Neural progenitor cell (in vitro differentiated cells): Measurements from ENCODE around the gene PATZ1. TPM values are rescaled to one million over a fixed set of nuclear protein-coding genes. Genes with fewer than 3 reads are reported as not detected.

ENCODE experiments used
- DNase-seq: peaks from one replicate; pipeline ENCODE4 v3.0.0-alpha.2; 2016; ENCODE audit warnings: low spot score
- H2AFZ ChIP-seq: fragments of 200-600 bp; sonication (generic); replicated peaks from 2 replicates; pipeline ENCODE4 v1.6.1; 2016; ENCODE audit warnings: antibody characterized with exemption
- H3F3A ChIP-seq: fragments of 200-600 bp; sonication (generic); 2 replicates; pipeline ENCODE4 v1.6.1; 2016; ENCODE audit warnings: antibody characterized with exemption, low read depth
- H3K27ac ChIP-seq: fragments of 200-600 bp; sonication (generic); 2 replicates; pipeline ENCODE4 v1.5.1; 2016; ENCODE audit warnings: mild to moderate bottlenecking
- H3K27me3 ChIP-seq: fragments of 200-600 bp; sonication (generic); 2 replicates; pipeline ENCODE4 v1.6.1; 2016; ENCODE audit warnings: mild to moderate bottlenecking, moderate library complexity
- H3K36me3 ChIP-seq: fragments of 200-600 bp; sonication (generic); 2 replicates; pipeline ENCODE4 v1.5.1; 2016
- H3K4me1 ChIP-seq: fragments of 200-600 bp; sonication (generic); 2 replicates; pipeline ENCODE4 v1.6.1; 2016; ENCODE audit warnings: mixed run types
- H3K4me2 ChIP-seq: fragments of 200-600 bp; sonication (generic); 2 replicates; pipeline ENCODE4 v1.6.1; 2016
- H3K4me3 ChIP-seq: fragments of 200-600 bp; sonication (generic); 2 replicates; pipeline ENCODE4 v1.5.1; 2016
- H3K79me2 ChIP-seq: fragments of 200-600 bp; sonication (generic); 2 replicates; pipeline ENCODE4 v1.6.1; 2016; ENCODE audit warnings: low read depth
- H3K9ac ChIP-seq: fragments of 200-600 bp; sonication (generic); 2 replicates; pipeline ENCODE4 v1.6.1; 2016
- H3K9me3 ChIP-seq: fragments of 200-600 bp; sonication (generic); 2 replicates; pipeline ENCODE4 v1.5.1; 2016; ENCODE audit warnings: low read depth
- H4K20me1 ChIP-seq: fragments of 200-600 bp; sonication (generic); 2 replicates; pipeline ENCODE4 v1.6.1; 2016; ENCODE audit warnings: low read depth
- H3K27ac Mint-ChIP-seq: 3 replicates; pipeline ENCODE4 v1.8.0; 2021; ENCODE audit warnings: mixed read lengths
- H3K27me3 Mint-ChIP-seq: 2 replicates; pipeline ENCODE4 v1.8.0; 2022; ENCODE audit warnings: low read depth, mild to moderate bottlenecking, inconsistent platforms, moderate library complexity, mixed read lengths; ENCODE audit not compliant: insufficient read depth
- H3K36me3 Mint-ChIP-seq: 3 replicates; pipeline ENCODE4 v1.8.0; 2021; ENCODE audit warnings: mixed read lengths
- H3K4me1 Mint-ChIP-seq: 3 replicates; pipeline ENCODE4 v1.8.0; 2021; ENCODE audit warnings: mixed read lengths
- H3K4me3 Mint-ChIP-seq: 3 replicates; pipeline ENCODE4 v1.8.0; 2021; ENCODE audit warnings: mild to moderate bottlenecking, moderate library complexity, mixed read lengths
- H3K9me3 Mint-ChIP-seq: 3 replicates; pipeline ENCODE4 v1.8.0; 2020; ENCODE audit warnings: mixed read lengths
- EZH2 ChIP-seq: fragments of 200-600 bp; sonication (generic); IDR thresholded peaks from 2 replicates; pipeline ENCODE4 v1.6.1; 2017; ENCODE audit warnings: antibody characterized with exemption, mild to moderate bottlenecking, moderate library complexity
- EZH2phosphoT487 ChIP-seq: fragments of 200-600 bp; sonication (generic); IDR thresholded peaks from 2 replicates; pipeline ENCODE4 v1.6.1; 2017; ENCODE audit warnings: antibody characterized with exemption
- total RNA-seq: library from RNA; depleted of rRNA; stranded (reverse); fragments of >200 nt; gene quantifications from 2 replicates; pipeline ENCODE4 v1.2.3, GENCODE V29; 2015; ENCODE audit warnings: low replicate concordance
- TF ChIP-seq, protein P1 (sequence below): fragments of 200-600 bp; sonication (generic); IDR thresholded peaks from 2 replicates; pipeline ENCODE4 v1.5.1; 2017; ENCODE audit warnings: antibody characterized with exemption, mild to moderate bottlenecking

Gene PATZ1
- total RNA-seq, 1 donor from 2014 or later, result 28.6 TPM

DNA sequence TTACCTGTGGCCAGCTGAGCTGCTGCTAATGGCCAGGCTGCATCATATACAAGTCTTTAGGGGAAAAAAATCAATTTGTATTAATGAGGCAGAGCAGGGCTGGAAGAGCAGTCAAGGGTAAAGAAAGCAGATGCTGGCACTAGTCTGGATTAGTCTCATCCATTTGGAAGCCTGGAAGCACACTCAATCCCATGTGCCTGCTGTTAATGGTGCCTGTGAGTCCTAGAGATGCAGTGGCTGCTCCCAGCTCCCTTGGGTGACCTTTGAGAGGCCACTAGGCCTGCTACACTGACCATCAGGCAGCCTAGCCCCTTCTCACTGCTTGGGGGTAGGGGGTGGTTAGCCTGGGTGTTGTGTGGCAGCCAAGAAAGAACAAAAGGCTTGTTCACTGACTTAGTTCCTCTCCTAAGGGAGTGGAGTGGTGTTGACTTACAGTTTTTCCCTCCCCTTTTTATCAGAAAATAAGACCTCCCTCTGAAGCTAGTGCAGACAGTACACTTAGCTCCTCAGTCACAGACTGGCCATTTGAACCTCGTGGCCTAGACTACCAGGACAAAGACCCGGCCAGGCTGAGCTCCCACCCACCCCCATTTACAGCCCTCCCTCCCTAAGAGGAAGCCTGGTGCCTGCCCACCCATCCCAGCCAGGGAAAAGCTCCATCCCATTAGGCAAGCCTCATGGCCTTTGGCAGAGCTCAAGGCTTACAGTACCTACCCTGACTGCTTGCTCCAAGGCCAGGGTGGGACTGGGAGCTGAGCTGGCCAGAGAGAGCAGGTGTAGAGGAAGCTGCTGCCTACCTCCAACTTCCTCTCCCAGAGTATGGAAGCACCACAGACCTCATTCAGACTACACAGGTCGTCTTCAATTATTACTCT lies 61.6 kb downstream of the PATZ1 start:
- TF ChIP-seq EZH2phosphoT487, result no peak
- Histone ChIP-seq H3K4me3 (no peak overlapping the region), H3K9ac (peak overlapping the region; percentile 13), H3K4me2 (peak overlapping the region; percentile 10), H3K27ac (peak overlapping the region; percentile 53), H3K9me3 (no peaks in the 10 kb centered on the region), H3F3A (peaks cover 14% of the 10 kb centered on the region), H3K79me2 (no peaks in the 10 kb centered on the region), H3K36me3 (no peaks in the 10 kb centered on the region), H3K27me3 (peaks cover 11% of the 10 kb centered on the region), H4K20me1 (no peaks in the 10 kb centered on the region), H3K4me1 (peaks cover 12% of the 10 kb centered on the region), H2AFZ (no peak overlapping the region)
- H3K9me3 Mint-ChIP-seq, result no peaks in the 10 kb centered on the region
- H3K27me3 Mint-ChIP-seq, result peaks cover 2% of the 10 kb centered on the region
- H3K27ac Mint-ChIP-seq, result peak overlapping the region; percentile 86
- no peak overlapping the region for H3K4me3 Mint-ChIP-seq
- peaks cover 6% of the 10 kb centered on the region for H3K4me1 Mint-ChIP-seq
- H3K36me3 Mint-ChIP-seq, result peaks cover 2% of the 10 kb centered on the region
- peak; percentile 25 for DNase-seq

DNA sequence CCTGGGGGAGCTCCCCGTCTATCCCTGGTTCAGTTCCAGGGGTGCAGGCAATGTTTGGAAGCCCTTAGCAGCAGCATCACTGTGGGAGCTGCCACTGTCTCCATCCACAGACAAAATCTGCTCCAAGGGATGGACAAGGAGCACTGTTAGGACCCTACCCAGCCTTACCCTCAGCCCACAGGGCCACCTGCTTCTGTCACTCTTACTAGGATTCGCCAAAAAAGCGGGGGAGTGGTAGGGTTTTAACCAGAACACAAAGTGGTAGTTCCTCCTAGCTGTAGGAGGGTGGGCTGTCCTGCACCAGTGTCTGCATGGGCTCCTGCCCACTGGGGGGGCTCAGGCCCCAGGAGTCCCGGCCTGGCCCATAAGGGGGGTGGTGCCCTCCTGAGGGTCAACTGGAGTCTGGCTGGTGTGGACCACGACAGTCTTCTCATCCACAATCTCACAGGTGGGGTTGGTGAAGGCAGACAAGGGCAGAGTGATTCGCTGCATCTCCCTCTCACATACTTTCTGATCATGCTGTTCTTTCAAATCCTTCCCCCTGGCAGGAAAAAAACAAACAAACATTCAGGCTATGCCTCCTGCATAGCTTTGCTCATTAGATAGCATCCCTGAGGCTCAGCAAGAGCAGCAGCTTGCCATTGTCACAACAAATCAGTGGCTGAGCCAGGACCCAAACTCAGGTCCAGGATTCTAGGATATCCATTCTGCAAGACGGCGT lies 63.2 kb downstream of the PATZ1 start:
- TF ChIP-seq EZH2, result no peak
- TF ChIP-seq, protein P1, sequence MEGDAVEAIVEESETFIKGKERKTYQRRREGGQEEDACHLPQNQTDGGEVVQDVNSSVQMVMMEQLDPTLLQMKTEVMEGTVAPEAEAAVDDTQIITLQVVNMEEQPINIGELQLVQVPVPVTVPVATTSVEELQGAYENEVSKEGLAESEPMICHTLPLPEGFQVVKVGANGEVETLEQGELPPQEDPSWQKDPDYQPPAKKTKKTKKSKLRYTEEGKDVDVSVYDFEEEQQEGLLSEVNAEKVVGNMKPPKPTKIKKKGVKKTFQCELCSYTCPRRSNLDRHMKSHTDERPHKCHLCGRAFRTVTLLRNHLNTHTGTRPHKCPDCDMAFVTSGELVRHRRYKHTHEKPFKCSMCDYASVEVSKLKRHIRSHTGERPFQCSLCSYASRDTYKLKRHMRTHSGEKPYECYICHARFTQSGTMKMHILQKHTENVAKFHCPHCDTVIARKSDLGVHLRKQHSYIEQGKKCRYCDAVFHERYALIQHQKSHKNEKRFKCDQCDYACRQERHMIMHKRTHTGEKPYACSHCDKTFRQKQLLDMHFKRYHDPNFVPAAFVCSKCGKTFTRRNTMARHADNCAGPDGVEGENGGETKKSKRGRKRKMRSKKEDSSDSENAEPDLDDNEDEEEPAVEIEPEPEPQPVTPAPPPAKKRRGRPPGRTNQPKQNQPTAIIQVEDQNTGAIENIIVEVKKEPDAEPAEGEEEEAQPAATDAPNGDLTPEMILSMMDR, result no peak
- no peaks in the 10 kb centered on the region for H3K27me3 ChIP-seq
- H3K27ac Mint-ChIP-seq, result no peak overlapping the region

DNA sequence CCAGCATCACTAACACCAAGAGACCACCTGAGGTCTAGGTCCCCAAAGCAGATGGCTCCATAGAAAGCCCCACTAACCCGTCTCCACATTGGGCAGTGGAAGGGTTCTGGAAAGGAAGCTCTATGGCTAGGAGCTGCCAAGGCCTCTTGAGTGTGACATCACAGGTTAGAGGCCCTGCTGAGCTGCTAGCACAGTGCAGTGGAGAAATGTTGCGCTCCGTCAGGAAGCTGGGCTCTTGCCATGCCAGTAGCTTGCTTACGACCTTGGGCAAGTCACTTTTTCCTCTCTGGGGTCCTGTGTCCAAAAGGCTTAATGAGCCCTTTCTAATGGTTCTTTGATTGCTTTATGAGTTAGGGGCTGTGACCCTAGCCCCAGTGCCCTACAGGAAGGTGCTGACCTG lies 64.4 kb downstream of the PATZ1 start:
- no peaks in the 10 kb centered on the region for H3K9me3 ChIP-seq
- H3K4me1 ChIP-seq, result peaks cover 12% of the 10 kb centered on the region
- Mint-ChIP-seq H3K9me3 (no peaks in the 10 kb centered on the region), H3K27me3 (peaks cover 2% of the 10 kb centered on the region), H3K27ac (no peak overlapping the region), H3K4me1 (peaks cover 10% of the 10 kb centered on the region), H3K36me3 (peaks cover 2% of the 10 kb centered on the region), H3K4me3 (no peak overlapping the region)
- TF ChIP-seq EZH2phosphoT487 (no peak), EZH2 (no peak)
- TF ChIP-seq, protein P1, result no peak
- H3K4me3 ChIP-seq, result no peak overlapping the region
- no peaks in the 10 kb centered on the region for H3K36me3 ChIP-seq
- H2AFZ ChIP-seq, result no peak overlapping the region
- no peak overlapping the region for H3K9ac ChIP-seq
- no peak for DNase-seq
- H3K27me3 ChIP-seq, result no peaks in the 10 kb centered on the region
- H3K79me2 ChIP-seq, result no peaks in the 10 kb centered on the region
- H3K4me2 ChIP-seq, result no peak overlapping the region
- H3F3A ChIP-seq, result peaks cover 14% of the 10 kb centered on the region
- no peaks in the 10 kb centered on the region for H4K20me1 ChIP-seq
- H3K27ac ChIP-seq, result no peak overlapping the region

More for the DNA sequence above, 63.2 kb downstream of the PATZ1 start:
- Histone ChIP-seq H3K79me2 (no peaks in the 10 kb centered on the region), H4K20me1 (no peaks in the 10 kb centered on the region), H3K4me3 (no peak overlapping the region), H3K9ac (no peak overlapping the region), H3K4me2 (no peak overlapping the region), H3K9me3 (no peaks in the 10 kb centered on the region), H2AFZ (no peak overlapping the region), H3K27ac (no peak overlapping the region), H3K4me1 (peaks cover 12% of the 10 kb centered on the region), H3F3A (peaks cover 14% of the 10 kb centered on the region), H3K36me3 (no peaks in the 10 kb centered on the region)
- Mint-ChIP-seq H3K27me3 (peaks cover 2% of the 10 kb centered on the region), H3K36me3 (peaks cover 2% of the 10 kb centered on the region), H3K4me1 (peaks cover 10% of the 10 kb centered on the region), H3K4me3 (no peak overlapping the region), H3K9me3 (no peaks in the 10 kb centered on the region)
- no peak for DNase-seq
